ENCODE results near the gene MERTK.
A peak's percentile ranks its signal among the peaks of the same experiment; 100 is the strongest.

MERTK gene

GRCh38 chr2:111948832-111949231 lies 50.4 kb downstream of the MERTK start:
- H3K4me3 ChIP-seq (ENCODE audit: low read depth, low read length), result no peak overlapping the region
- TF ChIP-seq CTCF (IDR thresholded peaks at IDR 0.05; ENCODE audit: borderline replicate concordance, insufficient read depth, low read depth, low read length), result no peak

GRCh38 chr2:111950236-111950635 lies 51.8 kb downstream of the MERTK start:
- no peak for TF ChIP-seq CTCF (IDR thresholded peaks at IDR 0.05; ENCODE audit: borderline replicate concordance, insufficient read depth, low read depth, low read length)
- H3K4me3 ChIP-seq (ENCODE audit: low read depth, low read length), result no peak overlapping the region

- H3K4me3 ChIP-seq (ENCODE audit: low read depth, low read length), result no peak overlapping the region
- no peak for TF ChIP-seq CTCF (IDR thresholded peaks at IDR 0.05; ENCODE audit: borderline replicate concordance, insufficient read depth, low read depth, low read length)
Observed at GRCh38 chr2:111951486-111951885, 53.1 kb downstream of the MERTK start.

- H3K4me3 ChIP-seq (ENCODE audit: low read depth, low read length), result no peak overlapping the region
- TF ChIP-seq CTCF (IDR thresholded peaks at IDR 0.05; ENCODE audit: borderline replicate concordance, insufficient read depth, low read depth, low read length), result no peak
Observed at GRCh38 chr2:111952871-111953452, 54.6 kb downstream of the MERTK start.

- no peak for TF ChIP-seq CTCF (IDR thresholded peaks at IDR 0.05; ENCODE audit: borderline replicate concordance, insufficient read depth, low read depth, low read length)
Observed at GRCh38 chr2:111954602-111955332, 56.4 kb downstream of the MERTK start.

GRCh38 chr2:111957872-111958354 lies 59.5 kb downstream of the MERTK start:
- TF ChIP-seq CTCF (IDR thresholded peaks at IDR 0.05; ENCODE audit: borderline replicate concordance, insufficient read depth, low read depth, low read length), result no peak
- H3K4me3 ChIP-seq (ENCODE audit: low read depth, low read length), result no peak overlapping the region

More at GRCh38 chr2:111954602-111955332, 56.4 kb downstream of the MERTK start:
- H3K4me3 ChIP-seq (ENCODE audit: low read depth, low read length), result no peak overlapping the region

GRCh38 chr2:111958901-111959300 lies 60.5 kb downstream of the MERTK start:
- H3K4me3 ChIP-seq (ENCODE audit: low read depth, low read length), result no peak overlapping the region
- TF ChIP-seq CTCF (IDR thresholded peaks at IDR 0.05; ENCODE audit: borderline replicate concordance, insufficient read depth, low read depth, low read length), result 0 out of 2 replicates have a peak, but pooled peaks have one; percentile 8

Measured in GM12875 (cell line).